HG03442 (cell line): ENCODE data around the gene PLA2G4F.

Source experiments
- ATAC-seq: cut with Tn5 transposase; IDR thresholded peaks from one replicate; pipeline ENCODE4 v1.9.1; 2021; ENCODE audit warnings: mild to moderate bottlenecking, moderate library complexity; ENCODE audit not compliant: unreplicated experiment

Gene PLA2G4F, protein sequence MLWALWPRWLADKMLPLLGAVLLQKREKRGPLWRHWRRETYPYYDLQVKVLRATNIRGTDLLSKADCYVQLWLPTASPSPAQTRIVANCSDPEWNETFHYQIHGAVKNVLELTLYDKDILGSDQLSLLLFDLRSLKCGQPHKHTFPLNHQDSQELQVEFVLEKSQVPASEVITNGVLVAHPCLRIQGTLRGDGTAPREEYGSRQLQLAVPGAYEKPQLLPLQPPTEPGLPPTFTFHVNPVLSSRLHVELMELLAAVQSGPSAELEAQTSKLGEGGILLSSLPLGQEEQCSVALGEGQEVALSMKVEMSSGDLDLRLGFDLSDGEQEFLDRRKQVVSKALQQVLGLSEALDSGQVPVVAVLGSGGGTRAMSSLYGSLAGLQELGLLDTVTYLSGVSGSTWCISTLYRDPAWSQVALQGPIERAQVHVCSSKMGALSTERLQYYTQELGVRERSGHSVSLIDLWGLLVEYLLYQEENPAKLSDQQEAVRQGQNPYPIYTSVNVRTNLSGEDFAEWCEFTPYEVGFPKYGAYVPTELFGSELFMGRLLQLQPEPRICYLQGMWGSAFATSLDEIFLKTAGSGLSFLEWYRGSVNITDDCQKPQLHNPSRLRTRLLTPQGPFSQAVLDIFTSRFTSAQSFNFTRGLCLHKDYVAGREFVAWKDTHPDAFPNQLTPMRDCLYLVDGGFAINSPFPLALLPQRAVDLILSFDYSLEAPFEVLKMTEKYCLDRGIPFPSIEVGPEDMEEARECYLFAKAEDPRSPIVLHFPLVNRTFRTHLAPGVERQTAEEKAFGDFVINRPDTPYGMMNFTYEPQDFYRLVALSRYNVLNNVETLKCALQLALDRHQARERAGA

DNA sequence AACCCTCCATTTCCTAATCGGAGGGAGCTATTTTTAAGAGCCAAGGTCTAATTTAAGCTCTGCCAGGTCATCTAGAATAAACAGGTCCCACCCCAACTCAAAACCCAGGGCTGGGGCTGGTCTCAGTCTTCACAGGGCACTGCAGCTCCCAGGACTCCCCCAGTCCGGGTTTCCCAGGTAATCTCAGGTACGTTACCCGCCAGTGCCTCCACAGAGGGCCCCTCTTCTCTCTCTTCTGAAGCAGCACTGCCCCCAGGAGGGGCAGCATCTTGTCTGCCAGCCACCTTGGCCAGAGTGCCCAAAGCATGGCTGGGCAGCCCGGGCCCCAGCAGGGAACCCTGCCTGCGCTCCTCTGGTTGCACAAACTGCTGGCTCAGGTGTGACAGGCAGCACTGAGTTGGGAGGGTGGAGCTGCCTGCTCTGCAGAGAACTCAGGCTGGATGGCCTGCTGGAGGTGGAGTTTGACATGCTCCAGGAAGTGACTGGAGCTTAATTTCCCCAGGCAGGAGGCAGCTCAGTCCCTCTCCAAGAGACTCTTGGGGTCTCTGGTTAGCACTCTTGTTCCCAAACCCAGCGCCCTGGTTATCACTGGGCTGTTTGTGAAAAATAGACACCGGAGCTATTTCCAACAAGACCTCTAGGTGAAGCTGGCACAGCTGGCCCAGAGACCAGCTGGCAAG is at the start of gene PLA2G4F:
Gene PLA2G4F, minus strand, starts transcription at position 394 of the 680 bp plus-strand sequence. Its CDS starts 87 bp downstream, at position 307.
- ATAC-seq: no peak

DNA sequence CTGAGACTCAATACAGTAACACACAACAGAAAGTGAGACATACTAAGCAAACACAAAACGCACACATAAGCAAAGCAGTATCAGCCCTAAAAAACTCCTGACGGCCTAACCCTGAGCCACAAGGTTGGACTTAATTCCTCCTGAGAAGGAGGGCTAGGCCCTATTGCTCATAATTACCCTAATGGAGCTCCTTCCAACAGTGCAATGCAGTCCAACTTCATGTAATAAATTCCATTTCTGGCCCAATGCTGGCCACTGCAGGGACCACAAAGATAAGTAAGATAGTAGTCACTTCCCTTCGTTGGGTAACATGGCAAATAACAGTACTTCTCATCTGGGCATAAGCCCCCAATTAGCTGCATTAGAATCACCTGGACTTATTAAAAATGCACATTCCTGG is 47.5 kb upstream of the PLA2G4F start:
- no peak for ATAC-seq

DNA sequence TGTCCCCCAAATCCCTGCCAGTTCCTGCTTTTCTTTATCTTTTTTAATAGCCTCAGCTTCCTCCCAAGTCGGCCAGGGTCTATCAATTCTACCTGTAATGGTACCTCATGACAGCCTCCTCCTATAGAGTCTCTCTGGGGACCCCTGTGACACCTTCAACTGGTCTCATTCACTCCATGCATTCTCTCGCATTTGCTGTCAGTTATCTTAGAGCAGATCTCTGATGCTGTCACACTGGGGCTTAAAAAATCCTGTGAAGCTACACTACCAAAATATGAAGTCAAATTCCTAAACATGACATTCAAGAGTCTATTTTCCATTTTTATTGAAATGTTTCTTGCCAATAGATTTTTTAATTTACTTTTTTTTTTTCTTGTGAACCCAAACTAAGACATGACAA is 46.2 kb upstream of the PLA2G4F start:
- ATAC-seq: no peak

DNA sequence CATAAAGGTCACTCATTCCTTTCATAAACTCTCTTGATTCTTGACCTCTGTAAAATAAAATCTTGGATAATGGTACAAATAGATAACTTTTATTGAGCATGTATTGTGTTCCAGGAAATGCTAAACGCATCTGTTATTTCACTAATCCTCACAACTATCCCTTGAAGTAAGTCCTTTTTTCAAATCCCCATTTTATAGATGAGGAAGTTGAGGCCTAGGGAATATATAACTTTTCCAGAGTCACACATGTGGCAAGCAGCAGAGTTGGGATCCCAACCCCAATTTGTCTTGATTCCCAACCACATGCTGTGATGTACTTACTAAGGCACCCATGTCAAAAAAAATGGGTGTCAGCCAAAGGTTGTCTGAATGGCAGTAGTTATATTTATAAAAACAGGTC is 45.4 kb upstream of the PLA2G4F start:
- ATAC-seq: no peak

DNA sequence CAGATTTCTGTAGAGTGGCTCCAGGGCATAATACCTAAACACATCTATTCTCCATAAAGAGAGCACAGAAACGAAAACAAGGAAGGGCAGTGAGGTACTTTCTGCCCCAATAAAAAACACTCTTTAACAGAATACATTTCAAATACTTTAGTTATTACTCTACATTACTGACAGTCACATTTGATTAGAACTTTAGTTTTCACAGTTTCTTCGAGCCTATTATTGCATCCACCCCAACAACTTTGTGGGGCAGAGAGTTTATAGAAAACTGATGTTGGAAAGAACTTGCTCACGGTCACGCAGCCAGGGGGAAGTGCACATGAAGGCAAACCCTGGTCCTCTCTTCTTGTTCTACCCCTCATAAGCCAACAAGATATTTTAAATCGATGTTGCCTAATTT is 42.7 kb upstream of the PLA2G4F start:
- no peak for ATAC-seq

DNA sequence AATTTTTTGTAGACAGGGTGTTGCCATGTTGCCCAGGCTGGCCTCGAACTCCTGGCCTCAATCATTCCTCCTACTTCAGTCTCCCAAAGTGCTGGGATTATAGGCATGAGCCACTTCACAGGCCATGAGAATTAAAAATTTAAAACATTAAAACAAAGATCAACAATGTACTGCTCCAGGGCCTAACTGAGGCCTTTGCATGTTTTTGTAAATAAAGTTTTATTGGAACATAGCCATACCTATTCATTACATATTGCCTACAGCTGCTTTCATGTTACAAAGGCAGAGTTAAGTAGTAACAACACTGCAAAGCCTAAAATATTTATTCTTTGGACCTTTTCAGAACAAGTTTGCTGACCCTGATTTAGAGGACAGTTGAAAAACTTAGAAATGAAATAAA is 42.1 kb upstream of the PLA2G4F start:
- no peak for ATAC-seq

DNA sequence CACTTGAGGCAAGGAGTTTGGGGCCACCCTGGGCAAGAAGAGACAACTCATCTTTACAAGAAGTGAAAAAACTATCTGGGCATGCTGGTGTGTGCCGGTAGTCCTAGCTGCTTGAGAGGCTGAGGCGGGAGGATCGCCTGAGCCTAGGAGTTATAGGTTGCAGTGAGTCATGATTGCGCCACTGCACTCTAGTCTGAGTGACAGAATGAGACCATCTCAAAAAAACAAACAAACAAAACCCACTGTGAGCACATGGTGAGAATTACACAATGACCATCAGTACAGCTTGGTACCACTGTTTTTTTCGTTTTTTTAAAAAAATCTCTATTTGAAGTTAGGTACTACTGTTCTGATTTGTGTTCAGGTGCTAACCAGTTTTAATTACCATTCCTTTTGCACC is 38.1 kb upstream of the PLA2G4F start:
- ATAC-seq: no peak

DNA sequence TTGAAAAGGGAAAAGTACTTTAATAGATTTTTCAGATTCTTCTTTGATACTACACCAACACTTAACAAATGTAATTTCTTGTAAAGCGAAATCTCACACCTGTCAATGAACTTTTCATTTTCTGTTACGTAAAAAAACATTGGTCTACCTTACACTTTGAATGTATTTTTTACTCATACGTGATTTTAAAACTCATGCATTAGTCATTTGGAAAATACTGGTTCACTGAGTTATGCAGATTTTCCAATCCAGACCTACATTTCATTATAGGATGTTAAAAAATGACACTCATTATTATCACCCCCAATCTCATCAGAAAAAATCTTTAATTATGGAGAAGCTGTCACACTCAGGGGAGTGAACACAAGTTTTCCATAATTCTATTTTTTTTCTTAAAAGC is 36.9 kb upstream of the PLA2G4F start:
- ATAC-seq: no peak

DNA sequence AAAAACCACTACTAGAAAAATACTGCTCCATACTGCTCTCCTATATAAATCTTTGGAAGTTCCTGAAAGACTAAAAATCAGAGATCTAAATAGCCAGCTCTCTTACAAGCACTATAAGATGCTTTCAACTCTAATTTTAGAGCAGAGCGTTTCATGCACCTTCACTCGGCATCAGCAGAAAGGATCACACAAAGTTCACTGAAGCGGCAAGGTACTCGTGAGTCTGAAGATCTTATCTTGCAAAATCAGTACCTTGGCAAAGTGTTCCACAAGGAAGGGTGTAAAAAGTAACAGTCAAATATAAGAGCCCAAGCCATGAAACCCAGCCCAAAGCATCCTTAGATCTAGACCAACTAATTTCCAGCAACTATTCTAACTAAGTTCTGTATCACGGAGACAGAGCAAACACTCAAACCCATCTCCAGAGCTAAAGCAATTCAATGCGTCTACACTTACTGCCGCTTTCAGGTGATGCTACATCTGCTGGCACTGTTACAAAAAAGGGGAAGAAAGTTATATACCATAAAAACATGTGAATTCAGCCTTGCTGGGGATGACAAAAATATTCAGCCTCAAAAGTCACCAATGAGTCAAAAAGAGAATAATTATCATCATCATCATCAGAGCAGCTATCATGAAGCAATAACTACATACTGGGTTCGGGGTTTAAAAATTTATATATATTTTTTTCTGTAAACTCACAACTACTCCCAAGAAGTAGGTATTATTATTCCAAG is 35.3 kb upstream of the PLA2G4F start:
- ATAC-seq: no peak

DNA sequence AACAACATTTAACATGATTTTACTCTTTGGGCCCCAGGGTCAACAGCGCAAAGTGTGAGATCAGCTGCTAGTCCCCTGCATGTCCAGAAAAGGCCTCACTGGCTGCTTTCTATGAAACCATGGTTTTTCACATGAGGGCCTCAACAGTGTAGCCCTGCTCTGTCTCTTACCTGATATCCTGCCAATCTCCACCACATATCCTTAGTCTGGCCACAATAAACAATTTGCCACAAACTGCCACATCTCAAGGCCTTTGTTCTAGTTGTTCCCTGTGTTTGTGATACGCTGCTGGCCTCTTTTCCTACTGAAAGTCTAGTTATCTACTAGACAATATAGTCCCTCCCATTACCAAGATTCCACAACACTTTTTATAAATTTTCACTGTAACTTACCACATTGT is 33.9 kb upstream of the PLA2G4F start:
- ATAC-seq: no peak

DNA sequence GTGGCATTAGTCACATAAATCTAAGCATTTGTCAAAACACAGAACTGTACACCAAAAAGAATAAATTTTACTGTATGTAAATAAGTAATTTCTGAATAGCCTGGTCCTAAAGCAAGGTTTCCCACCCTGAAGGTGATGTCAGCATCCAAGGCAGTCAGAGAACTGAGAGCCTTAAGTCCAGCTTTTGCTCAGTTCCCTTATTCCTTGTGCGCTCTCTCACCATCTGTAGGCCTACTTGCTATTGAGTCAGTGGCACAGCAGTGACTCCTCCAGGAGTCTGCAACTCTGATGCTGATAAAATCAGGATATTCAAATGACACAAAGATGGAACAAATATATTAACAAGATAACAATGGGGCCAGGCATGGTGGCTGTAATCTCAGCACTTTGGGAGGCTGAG is 29.4 kb upstream of the PLA2G4F start:
- no peak for ATAC-seq

DNA sequence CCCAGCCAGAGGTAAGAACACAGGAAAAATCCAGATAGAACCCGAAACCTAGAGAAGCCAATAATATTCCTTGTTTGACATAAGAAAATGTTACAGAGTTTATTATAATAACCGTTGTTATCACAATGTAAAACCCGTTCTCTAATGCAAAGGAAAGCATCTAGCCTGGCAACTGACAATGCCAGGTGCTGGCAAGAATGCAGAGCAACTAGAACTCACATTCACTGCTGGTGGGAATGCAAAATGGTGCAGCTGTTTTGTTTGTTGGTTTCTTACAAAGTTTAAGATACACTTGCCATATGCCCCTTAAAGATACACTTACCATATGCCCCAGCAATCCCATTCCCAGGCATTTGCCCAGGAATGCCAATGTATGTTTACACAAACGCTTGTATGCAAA is 28.3 kb upstream of the PLA2G4F start:
- ATAC-seq: no peak

DNA sequence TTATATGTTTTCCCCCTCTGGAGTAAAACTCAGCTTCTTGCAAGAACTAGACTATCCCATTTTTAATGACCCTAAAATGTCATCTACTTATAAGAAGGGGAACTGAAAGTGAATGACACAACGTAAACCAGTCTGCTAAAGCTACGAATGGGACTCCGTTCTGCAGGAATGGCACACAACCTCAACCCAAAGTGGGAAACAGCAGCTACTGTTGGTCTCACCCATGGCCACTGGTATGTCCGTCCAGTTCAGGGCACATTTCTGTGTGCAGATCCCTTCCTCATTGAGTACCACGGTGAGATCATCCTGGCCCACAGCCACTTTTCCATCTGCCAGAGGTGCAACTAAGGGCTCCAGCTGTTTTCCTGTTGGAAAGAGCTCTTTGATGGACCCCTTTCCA is 27.9 kb upstream of the PLA2G4F start:
- no peak for ATAC-seq

DNA sequence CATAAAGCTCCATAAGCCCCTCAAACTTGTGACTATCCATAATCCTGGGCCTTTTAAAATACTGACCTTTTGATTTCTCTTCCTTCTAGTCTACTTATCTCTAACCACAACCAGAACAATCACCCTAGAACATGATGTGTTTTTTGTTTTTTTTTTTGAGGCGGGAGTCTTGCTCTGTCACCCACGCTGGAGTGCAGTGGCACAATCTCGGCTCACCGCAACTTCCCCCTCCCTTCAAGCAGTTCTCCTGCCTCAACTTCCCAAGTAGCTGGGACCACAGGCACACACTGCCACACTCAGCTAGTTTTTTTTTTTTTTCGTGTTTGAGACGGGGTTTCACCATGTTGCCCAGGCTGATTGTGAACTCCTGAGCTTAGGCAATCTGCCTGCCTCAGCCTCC is 26.5 kb upstream of the PLA2G4F start:
- no peak for ATAC-seq

DNA sequence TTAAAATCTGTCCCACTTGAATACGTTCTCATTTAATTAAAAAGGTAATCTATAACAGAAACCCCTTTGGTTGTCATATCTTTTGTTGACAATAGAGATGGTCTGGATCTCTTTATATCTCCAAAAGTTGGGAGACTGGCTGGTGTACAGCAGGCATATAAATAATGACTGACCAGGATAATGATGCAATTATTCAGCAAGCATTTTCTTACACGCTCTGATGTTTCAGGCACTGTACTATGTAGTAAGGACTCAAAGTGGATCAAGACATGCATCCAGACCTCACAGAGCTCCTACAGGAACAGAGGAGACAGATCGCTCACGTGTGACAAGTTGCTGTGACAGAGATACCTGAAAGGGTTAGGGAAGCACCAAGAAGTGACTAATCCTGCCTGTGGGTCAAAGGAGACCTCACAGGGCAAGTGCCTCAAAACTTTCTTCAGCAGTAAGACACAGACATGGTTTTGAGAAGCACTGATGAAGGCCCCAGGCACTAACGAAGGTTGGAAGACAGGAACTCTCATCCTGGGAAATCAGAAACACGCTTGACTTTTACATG is 26.0 kb upstream of the PLA2G4F start:
- no peak for ATAC-seq

DNA sequence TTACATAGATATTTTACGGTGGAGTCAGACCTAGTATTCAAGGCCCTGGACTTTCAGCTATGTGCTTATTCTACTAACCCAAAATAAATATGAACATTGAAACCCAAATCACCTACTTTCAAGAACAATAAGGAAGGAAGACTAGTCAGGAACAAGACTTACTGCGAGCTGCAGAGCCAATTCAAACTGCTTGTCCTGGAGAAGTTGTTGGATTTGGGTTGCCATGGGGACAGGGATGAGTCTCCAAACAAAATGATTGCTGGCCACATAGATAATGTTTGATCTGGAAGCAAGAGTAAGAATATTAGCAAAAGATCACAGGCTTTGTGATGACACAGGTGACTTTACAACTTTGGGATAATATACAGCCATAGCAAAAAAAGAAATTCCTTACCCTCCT is 21.6 kb upstream of the PLA2G4F start:
- no peak for ATAC-seq

DNA sequence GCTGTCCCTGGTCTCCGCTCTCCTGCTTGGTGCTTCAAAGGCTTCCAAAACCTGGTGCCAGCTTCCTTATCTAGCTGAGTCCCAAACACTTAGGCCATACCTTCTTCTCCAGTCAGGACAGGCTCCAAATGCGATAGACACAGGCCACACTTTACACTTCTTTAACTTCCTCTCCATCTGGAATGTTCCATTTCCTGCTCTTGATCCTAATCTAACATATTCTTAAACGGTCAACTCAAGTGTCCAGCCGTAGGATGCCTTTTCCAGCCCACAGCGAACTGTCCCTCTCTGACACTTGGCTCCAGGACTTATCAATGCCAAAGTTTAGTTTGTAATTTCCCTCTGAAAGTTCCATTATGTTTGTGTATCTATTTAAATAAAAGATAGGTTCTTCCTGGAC is 19.2 kb upstream of the PLA2G4F start:
- ATAC-seq: no peak

DNA sequence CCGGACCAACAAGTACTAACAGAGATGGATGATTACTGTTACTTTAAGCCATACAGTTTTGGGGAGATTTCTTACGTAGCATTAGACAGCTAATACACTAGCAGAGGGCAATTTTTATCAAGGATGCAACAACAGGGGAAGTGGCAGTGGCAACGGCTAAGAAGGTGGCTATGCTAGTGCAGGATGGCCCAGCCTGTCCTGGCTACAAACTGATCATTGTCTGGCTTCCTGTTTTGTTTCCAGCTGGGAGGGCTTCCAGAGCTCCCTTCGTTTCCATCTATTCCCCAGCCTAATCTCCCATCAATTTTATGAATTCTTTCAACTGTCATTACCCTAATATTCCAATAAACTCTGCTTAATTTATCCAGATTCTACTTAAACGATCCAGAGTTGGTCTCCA is 16.0 kb upstream of the PLA2G4F start:
- ATAC-seq: no peak

DNA sequence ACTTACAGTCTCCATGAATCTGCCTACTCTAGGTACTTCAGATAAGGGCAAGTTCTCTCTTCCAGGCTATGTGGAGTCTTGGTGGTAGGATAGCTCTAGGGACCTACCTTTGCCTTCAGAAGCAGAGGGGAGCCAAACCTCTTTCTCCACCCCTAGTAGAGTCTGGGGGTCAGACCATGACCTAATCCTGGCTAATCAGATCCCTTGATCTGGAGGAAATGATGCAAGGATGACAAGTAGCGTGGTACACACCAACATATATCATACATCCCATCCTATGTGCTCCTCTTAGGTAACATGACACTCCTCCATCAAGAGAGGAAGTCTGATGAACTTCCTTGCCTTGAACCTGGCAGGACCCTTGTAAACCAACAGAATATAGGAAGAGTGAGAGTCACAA is 15.4 kb upstream of the PLA2G4F start:
- ATAC-seq: no peak

DNA sequence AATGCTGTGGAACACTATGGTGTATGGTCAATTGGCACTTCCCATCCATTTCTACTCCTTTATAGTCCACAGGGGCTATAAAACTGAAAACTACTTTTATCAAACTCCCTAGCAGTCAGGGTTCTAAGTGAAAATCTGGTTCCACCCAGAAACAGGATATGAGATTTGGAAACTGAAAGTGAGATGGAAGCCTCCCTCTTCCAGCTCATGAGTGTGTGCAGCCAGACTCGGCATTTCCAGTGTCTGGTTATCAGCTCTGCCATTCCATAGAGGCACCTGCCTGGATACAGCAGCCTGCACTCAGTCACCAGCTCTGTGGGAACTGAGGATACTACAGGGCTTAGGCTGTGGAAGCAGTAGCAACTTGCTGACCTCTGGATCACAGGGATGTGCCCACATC is 14.7 kb upstream of the PLA2G4F start:
- ATAC-seq: no peak
